ENCODE results near the gene IL1RN.

Gene IL1RN

DNA sequence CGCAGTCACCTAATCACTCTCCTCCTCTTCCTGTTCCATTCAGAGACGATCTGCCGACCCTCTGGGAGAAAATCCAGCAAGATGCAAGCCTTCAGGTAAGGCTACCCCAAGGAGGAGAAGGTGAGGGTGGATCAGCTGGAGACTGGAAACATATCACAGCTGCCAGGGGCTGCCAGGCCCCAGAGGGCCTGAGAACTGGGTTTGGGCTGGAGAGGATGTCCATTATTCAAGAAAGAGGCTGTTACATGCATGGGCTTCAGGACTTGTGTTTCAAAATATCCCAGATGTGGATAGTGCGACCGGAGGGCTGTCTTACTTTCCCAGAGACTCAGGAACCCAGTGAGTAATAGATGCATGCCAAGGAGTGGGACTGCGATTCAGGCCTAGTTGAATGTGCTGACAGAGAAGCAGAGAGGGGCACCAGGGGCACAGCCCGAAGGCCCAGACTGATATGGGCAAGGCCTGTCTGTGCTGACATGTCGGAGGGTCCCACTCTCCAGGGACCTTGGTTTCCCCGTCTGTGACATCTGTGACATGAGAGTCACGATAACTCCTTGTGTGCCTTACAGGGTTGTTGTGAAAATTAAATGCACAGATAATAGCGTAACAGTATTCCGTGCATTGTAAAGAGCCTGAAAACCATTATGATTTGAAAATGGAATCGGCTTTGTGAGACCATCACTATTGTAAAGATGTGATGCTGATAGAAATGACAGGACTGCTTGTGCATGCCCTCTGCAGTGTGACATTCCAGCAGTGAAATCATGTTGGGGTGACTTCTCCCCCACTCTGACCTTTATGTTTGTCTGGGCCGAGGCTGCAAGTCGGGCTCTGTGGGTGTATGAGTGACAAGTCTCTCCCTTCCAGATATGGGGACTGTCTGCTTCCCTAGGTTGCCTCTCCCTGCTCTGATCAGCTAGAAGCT is 510 bp downstream of the IL1RN start:
- no peak for DNase-seq (ENCODE audit: low read depth in 2 of 2)

DNA sequence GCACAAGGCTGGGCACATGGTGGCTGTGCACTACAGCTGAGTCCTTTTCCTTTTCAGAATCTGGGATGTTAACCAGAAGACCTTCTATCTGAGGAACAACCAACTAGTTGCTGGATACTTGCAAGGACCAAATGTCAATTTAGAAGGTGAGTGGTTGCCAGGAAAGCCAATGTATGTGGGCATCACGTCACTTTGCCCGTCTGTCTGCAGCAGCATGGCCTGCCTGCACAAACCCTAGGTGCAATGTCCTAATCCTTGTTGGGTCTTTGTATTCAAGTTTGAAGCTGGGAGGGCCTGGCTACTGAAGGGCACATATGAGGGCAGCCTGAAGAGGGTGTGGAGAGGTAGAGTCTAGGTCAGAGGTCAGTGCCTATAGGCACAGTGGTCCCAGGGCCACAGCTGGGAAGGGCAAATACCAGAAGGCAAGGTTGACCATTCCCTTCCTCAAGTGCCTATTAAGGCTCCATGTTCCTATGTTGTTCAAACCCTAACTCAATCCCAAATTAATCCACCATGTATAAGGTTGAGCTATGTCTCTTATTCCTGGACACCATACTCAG is 2.2 kb downstream of the IL1RN start:
- no peak for DNase-seq (ENCODE audit: low read depth in 2 of 2)

DNA sequence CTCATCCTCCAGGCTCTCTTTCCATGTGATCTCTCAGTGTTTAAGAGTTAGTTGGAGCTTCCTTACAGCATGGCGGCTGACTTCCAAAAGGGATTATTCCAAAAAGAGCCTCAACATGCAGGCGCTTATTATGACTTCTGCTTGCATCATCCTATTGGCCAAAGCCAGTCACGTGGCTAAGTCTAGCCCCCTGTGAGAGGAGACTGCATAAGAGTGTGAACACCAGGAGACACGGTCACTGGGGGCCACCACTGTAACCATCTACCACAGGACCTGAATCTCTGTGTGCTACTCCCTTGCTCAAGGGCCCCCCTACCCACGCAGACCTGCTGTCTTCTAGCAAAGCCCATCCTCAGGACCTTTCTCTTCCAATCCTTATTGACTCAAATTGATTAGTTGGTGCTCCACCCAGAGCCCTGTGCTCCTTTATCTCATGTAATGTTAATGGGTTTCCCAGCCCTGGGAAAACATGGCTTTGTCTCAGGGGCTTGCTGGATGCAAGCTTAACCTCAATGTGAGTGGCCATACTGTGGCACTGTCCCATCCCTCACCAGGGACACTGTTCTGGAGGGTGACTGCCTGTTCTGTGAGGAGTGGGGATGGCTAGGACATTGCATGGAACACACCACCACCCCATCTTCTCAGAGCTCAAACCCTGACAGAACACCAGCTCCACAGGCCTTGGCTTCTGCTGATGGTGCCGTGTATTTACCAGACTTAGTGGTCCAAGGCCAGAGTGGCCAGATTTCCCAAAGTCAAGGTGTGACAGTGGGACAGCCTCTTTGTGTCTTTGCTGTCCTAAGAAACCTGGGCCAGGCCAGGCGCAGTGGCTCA is 4.2 kb downstream of the IL1RN start:
- DNase-seq (ENCODE audit: low read depth in 2 of 2), result no peak

DNA sequence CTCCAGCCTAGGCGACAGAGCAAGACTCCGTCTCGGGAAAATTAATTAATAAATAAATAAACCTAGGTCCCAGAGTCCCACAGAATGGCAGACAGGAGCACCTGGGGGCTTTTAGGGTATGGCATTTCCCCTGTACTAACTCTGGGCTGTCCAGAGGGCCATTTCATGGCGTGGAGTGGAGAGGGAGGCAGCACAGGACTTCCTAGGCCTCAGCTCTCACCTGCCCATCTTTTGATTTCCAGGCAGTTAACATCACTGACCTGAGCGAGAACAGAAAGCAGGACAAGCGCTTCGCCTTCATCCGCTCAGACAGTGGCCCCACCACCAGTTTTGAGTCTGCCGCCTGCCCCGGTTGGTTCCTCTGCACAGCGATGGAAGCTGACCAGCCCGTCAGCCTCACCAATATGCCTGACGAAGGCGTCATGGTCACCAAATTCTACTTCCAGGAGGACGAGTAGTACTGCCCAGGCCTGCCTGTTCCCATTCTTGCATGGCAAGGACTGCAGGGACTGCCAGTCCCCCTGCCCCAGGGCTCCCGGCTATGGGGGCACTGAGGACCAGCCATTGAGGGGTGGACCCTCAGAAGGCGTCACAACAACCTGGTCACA is 5.1 kb downstream of the IL1RN start:
- no peak for DNase-seq (ENCODE audit: low read depth in 2 of 2)

DNA sequence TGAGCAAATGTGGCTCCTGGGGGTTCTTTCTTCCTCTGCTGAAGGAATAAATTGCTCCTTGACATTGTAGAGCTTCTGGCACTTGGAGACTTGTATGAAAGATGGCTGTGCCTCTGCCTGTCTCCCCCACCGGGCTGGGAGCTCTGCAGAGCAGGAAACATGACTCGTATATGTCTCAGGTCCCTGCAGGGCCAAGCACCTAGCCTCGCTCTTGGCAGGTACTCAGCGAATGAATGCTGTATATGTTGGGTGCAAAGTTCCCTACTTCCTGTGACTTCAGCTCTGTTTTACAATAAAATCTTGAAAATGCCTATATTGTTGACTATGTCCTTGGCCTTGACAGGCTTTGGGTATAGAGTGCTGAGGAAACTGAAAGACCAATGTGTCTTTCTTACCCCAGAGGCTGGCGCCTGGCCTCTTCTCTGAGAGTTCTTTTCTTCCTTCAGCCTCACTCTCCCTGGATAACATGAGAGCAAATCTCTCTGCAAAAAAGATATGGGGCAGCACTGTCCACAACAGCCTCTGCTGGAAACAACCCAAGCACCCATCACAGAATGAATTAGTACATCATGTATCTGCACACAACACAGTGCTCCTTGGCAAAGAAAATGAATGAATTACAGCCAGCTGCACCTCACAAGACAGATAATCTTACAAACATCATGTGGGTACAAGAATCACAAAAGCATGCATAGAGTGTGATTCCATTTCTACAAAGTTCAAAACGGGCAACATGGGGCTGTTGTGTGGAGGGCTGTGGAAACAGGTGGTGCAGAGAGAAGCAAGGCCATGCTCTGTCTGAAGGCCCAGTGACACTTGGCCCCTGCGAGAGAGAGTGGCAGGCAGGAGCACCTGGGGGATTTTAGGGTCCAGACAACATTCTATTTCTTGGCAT is 6.6 kb downstream of the IL1RN start:
- no peak for DNase-seq (ENCODE audit: low read depth in 2 of 2)

DNA sequence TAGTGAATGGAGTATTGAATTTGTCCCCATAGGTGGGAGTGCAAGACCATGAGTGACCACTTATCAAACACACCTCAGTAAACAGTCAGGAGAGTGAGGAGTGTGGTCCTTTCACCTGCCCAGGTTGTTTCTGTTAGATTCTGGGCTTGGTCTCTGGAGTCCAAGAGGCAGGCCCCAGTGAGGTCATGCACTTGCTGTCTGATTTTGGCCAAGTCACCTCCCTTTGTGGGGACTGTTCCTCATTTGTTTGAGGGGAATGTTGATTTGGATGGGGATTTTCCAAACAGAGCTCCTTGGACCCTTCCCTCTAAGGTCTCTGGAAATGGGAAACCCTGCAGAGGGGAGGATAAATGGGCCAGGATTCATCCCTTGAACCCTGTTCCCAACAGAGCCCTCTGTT is 7.3 kb downstream of the IL1RN start:
- no peak for DNase-seq (ENCODE audit: low read depth in 2 of 2)

DNA sequence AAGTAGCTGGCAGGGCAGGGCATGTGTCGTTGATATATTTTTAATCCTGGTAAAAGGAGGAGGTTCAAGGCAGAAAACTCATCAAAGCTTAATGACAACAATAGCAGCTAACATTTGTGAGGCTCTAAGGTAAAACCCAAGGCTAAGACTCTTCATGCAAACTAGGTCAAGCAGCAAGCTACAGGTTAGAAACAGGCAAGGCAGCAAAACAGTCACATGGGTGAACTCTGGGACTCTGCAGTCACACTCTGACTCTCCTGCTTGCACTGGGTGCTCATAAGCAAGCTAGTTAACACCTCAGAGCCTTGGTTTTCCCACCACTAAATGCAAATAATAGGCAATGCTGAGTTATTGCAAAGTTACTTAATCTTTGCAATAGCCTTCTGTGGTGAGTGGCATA is 7.9 kb downstream of the IL1RN start:
- DNase-seq (ENCODE audit: low read depth in 2 of 2), result no peak

DNA sequence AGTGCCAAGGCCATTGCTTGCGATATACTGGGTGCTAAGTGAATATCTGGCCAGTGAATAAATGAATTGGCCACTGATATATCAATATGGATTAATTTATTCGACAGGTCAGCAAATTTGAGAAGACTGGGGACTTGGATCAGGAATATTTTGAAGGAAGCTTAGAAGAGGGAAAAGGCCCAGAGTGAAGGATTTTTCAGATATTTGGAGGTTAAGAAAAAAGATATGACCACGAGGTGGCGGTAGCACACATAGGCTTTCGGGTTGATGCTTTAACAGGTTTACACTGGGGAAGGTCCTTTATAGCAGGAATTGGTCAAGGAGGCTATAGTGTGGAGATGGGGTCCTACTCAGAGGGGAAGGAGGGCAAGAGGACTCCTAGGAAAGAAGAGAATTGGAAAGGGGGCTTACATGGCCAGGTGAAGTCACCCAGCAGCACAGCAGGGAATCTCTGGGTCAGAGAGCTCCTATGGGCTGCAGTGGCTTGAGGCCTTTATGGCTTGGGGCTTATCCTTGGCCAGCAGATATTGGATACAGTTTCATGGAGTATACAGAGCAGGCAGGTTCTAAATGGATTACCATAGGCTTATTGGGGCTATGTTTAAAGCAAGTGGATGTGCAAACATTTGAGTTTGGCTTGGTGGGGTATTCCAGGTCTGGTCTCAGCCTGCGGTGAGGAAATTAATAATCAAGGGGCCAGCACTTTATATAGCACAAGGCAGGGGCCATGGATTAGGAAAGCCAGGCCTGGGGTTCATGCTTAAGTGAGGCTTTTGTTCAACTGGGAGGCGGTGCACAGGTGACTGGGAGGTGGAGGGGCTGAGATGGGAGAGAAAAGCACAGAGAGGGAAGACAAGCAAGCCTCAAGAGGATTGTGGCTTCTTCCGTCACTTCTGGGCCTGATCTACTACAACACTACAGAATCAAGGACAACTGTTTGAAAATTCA is 9.7 kb downstream of the IL1RN start:
- DNase-seq (ENCODE audit: low read depth in 2 of 2), result peak in 1 of 2 donors; percentile 30

DNA sequence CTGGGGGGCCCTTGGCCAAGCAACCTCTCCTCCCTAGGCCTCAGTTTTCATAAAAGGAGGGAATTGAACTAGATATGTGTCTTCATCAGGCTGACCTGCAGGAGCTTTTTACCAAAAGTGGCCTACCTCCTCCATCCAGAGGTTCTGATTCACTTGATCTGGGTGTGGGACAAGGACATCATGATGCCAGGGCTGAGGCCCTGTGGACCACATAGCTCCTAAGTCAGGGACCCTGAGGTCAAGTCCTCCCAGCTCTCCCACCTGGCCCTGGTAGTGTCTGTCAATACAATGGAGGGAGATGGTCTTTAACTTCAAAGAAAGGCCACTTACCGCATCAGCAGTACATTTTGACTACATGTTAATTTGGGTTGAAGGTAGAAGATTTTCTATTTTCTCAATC is 10.4 kb downstream of the IL1RN start:
- no peak for DNase-seq (ENCODE audit: low read depth in 2 of 2)

DNA sequence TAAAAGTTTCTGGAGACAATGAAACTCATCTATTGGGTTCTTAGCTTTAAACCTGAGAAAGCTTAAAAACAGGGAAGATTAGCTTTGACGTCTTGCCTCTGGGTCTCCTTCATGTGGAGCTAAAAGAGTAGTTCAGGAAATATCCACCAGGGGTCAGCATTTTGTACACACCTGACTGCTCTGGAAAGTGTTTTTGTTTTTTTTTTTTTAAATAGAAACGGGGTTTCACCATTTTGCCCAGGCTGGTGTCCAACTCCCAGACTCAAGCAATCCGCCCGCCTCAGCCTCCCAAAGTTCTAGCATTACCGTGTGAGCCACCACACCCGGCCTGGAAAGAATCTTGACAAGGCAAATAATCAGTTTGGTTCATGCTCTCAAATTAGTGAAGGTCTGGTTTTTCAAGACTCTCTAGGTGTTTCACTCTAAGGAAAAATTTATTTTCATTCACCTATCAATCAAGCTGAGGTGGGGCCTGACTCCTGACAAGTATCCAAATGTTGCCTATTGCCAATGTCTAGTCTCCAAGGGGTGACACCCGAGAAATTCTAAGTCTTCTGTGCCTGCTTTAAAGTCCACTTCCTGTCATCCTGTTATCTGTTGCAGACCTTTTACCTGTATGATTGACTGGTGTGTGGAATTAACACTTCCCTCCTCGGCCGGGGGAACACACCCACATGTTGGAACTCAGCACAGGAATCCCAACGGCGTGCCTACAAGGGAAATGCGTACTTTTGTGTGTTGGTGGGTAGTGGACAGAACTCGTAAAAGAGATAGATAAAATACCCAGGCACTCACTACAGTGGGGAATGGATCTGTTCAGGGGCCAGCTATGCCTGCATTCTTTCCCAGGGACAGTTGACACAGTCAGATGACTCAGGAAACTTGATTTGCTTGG is 11.3 kb downstream of the IL1RN start:
- DNase-seq (ENCODE audit: low read depth in 2 of 2), result peak in 1 of 2 donors; percentile 68

DNA sequence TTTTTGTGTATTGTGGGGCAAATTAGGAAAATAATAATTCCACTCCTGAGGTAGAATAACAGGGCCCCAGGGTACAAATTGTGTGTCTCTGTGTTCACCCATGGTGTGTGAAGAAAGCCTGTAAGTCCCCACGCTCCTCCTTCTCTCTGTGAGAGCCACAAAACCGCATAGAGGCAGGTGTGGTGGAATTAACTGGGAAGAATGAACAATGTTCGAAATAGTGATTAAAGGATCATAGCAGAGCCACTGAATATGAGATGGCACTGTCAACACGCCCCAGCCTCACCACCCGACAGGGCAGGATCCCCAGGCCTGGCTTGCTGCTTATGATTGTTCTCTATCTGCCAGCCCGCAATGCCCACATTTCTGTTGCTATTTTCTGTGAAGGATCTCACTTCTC is 14.1 kb downstream of the IL1RN start:
- no peak for DNase-seq (ENCODE audit: low read depth in 2 of 2)

DNA sequence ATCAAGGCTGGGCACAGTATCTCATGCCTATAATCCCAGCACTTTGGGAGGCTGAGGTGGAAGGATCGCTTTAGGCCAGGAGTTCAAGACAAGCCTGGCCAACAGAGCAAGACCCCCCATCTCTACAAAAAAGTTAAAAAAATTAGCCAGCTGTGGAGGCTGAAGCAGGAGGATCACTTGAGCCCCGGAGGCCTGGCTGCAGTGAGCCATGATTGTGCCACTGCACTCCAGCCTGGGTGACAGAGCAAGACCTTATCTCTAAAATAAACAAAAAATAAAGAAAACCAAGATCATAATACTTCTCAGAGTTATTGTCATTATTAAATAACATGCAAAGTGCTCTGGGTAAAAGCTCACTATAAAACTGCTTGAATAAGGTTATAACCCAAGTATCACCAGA is 14.9 kb downstream of the IL1RN start:
- DNase-seq (ENCODE audit: low read depth in 2 of 2), result no peak

DNA sequence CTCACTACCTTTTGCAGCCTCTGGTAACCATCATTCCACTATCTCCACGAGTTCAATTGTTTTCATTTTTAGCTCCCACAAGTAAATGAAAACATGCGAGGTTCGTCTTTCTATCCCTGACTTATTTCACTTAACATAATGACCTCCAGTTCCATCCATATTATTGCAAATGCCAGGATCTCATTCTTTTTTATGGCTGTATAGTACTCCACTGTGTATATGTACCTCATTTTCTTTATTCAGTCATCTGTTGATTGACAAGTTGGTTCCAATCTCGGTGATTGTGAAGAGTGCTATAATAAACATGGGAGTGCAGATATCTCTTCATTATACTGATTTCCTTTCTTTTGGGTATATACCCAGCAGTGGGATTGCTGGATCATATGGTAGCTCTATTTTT is 16.9 kb downstream of the IL1RN start:
- DNase-seq (ENCODE audit: low read depth in 2 of 2), result no peak

DNA sequence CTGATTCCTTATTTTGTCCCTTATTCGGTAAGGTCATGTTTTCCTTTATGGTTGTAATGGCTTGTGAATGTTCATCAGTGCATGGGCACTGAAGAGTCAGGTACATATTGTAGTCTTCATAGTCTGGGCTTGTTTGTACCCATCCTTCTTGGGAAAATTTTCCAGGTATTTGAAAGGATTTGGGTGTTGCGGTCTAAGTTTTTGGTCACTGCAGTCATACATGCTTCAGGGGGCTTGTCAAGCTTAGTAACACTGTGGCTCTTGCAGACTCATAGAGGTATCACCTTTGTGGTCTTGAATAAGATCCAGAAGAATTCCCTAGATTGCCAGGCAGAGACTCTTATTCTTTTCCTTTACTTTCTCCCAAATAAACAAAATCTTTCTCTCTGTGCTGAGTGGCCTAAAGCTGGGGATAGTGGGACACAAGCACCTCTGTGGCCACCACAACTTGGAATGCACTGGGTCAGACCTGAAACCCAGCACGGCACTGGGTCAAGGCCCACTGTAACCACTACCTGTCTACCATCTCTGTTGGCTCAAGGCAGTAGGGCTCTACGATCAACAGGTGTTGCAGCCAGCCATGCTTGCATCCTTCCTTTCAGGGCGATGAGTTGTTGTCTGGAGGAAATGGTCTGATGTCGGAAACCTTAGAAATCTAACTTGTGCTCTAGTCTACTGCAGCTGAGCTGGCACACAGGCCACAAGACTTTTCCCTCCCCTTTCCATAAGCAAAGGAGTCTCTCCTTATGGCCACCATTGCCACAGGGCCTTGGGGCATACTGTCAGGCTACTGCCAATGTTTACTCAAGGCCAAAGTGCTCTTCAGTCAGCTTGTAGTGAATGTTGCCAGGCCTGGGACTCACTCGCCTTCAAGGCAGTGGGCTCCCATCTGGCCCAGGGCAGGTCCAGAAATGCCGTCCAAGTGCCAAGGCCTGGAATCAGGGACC is 21.5 kb downstream of the IL1RN start:
- DNase-seq (ENCODE audit: low read depth in 2 of 2), result no peak

DNA sequence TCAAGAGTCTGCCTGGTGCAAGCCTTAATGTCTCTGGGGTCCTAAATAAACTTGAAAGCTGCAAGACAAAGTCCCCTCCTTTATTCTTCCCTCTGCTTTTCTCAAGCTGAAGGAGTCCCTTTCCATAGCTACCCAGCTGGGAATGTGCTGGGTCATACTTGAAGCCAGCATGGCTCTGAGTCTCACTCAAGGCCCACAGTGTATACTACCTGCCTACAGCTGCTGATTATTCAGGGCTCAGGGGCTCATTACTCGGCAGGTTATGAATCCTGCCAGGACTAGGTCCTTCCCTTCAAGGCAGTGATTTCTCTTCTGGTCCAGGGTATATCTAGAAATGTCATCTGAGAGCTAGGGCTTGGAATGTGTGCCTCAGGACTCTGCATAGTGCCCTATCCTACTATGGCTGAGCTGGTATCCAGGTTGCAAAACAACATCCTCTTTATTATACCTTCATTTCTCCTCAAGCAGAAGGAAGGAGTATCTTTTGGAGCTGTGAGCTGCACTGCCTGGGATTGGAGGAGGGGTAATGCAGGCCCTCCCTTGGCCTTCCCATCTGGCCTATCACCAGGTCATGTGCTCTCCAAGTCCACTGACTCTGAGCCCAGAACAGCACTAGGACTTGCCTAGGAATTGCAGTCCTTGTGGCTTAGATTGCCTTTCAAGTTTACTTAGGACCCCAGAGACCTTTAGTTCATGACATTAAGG is 22.3 kb downstream of the IL1RN start:
- DNase-seq (ENCODE audit: low read depth in 2 of 2), result no peak

DNA sequence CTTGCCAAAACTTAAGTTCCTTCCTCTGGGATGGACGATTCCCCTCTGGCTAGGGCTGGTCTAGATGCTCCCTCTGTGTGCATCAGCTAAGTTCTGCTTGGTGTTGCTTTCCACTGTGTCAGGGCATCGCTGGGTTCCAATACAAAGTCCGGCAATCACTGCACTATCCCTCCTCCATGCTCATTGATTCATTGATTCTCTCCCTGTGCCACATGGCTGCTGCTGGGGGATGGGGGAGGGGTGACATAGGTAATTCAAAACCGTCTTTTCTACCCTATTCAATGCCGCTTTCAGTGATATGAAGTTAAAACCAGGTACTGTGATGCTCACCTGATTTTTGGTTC is 22.8 kb downstream of the IL1RN start:
- DNase-seq (ENCODE audit: low read depth in 2 of 2), result no peak

DNA sequence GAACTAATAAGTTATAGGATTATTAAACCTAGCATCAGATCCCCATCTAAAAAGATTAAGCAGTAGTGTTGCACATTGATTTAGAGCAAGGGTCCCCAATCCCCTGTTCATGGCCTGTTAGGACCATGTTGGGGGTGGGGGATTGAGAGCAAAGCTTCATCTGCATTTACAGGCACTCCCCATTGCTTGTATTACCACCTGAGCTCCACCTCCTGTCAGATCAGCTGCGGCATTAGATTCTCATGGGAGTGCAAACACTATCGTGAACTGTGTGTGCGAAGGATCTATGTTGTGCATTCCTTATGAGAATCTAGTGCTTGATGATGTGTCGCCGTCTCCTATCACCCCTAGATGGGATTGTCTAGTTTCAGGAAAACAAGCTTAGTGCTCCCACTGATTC is 27.9 kb downstream of the IL1RN start:
- DNase-seq (ENCODE audit: low read depth in 2 of 2), result no peak

Measured in activated CD4-positive, alpha-beta T cell treated with anti-CD3 and anti-CD28 coated beads for 24 hours (primary cell).